ENCODE results near the gene GPS1.

The GPS1 gene

GRCh38 chr17:82014971-82015310 is 36.8 kb upstream of the GPS1 start:
- DNase-seq (ENCODE audit: low read depth), result no peak

GRCh38 chr17:82015311-82015971 is 36.3 kb upstream of the GPS1 start:
- DNase-seq (ENCODE audit: low read depth), result no peak

DNA sequence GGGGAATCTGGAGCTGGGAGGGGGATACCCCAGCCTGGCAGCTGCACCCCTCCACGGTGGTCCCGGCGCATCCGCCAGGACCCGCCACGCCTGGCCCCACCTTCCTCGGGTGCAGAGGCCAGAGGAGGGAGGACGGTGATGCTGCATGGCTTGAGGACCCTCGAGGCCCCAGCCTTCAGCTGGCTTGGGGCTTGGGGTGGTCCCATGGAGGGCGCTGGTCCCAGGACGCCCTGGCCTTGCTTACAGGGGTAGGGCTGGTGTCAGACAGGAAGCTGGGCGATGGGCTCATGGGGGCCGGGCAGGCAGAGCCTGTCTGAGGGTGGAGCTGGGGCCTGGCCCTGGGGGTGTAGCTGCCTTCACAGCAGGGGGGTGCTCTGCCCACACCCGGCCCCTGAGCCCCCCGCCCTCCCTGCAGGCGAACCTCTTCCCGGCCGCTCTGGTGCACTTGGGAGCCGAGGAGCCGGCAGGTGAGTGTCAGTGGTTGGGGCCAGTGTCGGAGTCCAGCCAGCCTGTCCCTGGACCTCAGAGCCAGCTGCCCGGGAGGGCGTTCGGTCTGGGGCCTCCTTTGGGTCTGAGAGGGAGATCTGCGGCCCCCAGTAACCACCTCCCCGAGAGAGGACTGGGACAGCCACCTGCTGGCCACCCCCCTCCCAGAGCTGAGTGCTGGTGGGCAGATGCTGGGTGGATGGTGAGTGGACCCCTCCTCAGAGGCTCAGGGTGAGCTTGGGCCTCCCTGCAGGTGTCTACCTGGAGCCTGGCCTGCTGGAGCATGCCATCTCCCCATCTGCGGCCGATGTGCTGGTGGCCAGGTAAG is 35.4 kb upstream of the GPS1 start:
- DNase-seq (ENCODE audit: low read depth), result no peak

- DNase-seq (ENCODE audit: low read depth), result no peak
Measured at GRCh38 chr17:82016875-82017459, 34.7 kb upstream of the GPS1 start.

GRCh38 chr17:82017612-82018151 is 34.0 kb upstream of the GPS1 start:
- DNase-seq (ENCODE audit: low read depth), result no peak

DNA sequence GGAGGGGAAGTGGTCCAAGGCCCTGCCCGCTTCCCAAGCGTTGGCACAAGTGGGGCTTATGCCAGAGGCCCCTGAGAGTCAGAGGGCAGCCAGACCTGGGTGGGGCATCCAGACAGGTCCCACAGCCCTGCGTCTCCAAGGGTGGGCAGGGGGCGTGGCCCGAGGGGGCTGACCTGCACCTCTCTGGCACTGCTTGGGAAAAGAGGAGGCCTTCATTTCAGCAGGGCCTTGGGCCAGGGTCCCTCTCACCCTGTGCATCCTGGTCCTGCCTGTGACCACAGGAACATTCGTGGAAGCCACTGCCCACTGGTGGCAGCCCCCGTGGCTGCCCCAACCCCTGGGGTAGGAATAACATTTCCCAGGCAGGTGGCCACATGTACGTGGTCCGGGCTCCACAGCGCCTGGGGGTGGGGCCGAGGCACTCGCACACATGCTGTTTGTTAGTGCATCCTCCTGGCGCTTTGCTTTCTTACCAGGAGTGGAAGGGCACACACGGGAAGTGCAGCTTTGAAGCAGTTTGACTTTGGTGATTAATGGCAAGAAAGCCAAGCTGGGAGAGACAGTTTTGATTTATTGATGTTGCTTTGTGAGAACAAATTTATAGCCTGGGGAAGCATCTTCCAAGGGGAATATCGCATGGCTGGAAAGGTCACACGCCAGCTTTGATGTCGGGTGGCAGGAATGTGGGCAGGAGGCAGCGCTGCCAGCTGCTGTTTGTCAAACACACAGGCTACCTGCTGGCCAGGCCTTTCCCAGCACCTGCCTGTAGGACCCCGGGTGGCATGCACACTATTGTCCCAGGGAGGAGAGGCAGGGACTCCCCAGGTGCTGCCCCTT is 33.3 kb upstream of the GPS1 start:
- DNase-seq (ENCODE audit: low read depth), result no peak

- DNase-seq (ENCODE audit: low read depth), result no peak
Measured at GRCh38 chr17:82018989-82019689, 32.6 kb upstream of the GPS1 start.

GRCh38 chr17:82019690-82020571 is 31.8 kb upstream of the GPS1 start:
- DNase-seq (ENCODE audit: low read depth), result no peak

DNA sequence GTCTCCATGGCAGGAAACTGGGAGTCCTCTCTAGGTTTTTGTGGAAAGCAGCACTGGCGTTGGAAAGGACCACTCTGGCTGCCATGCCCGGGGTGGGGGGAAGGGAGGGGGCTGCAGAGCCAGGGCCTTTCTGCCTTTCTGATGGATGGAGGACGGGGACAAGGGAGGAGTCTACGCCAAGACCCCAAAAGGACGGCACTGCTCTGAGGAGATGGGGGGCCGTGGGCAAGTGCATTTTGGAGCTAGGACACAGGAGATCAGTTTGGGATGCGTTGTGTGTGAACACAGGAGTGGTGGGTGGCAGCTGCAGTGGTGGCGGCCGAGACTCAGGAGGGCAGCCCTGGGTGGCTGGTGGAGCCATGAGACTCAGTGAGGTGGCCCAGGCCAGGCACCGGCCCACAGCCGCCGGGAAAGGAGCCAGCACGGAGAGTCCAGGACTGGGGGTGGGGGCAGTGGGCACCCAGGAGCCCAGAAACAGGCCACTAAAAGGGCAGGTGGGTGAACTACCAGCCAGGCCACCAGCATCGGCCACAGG is 31.1 kb upstream of the GPS1 start:
- no peak for DNase-seq (ENCODE audit: low read depth)

DNA sequence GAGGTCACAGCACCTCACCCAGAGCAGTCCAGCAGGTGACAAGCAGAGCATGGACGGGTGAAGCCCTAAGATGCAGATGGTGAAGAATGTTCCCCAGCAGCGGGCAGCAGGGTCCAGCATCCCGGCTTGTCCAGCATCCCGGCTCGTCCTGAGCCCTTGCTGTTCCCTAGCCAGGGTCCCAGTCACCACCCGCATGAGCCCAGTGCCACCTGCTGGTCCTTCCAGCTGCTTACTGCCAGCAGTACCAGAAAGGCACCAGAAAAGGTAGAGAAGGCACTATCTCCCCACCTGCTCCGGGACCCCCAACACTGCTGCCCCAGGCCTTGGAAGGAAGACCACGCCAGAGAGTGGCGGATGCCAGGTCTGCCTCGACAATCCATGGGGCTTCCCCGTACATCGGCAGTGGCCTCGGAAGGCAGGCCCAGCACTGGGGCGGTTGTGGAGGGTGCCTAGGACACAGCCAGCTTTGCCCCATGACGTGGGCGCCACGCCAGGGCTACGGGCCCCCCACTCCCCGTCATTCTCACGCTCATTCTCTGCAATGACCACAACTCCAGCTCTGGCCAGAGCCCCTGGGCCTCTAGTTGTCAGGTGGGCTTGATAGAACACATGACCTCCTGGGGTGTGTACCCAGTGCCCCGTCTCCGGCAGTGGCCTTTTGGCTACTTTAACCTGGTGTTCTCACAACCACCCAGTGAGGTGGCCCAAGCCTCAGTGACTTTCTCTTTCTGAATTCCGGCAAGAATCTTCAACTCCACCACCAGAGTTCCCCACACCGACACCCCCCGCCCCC is 30.4 kb upstream of the GPS1 start:
- no peak for DNase-seq (ENCODE audit: low read depth)

GRCh38 chr17:82021900-82022309 is 29.8 kb upstream of the GPS1 start:
- no peak for DNase-seq (ENCODE audit: low read depth)

GRCh38 chr17:82022310-82022980 is 29.3 kb upstream of the GPS1 start, which contains the start of gene CENPX:
Gene CENPX, minus strand, starts transcription at chr17:82022878. Its CDS starts 17 bp downstream, at chr17:82022861.
- no peak for DNase-seq (ENCODE audit: low read depth)

DNA sequence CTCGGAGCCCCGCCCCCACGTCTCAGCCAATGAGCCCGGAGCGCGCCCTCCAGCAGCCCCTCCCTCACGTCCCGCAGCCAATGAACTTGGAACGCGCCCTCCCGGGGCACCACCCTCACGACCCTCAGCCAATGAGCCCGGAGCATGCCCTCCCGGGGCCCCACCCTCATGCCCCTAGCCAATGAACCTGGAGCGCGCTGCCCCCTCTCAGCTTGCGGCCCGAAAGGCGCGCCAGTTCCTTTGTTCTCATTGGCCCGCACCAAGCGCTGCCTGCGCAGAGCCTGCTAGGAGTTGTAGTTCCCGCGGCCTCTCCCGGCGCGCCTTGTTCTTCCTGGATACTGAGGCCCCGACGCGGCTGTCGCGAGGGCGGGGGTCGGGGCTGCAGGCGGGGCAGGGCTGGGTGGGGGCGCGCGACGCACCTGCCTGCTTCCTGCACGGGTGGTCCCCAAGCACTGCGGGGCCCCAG is 28.7 kb upstream of the GPS1 start, which contains the start of gene LRRC45:
LRRC45 (plus strand) TSS at position 325 of the 466 bp plus-strand sequence. CDS start 339 bp downstream, outside the sequence.
- DNase-seq (ENCODE audit: low read depth), result peak; percentile 94

- DNase-seq (ENCODE audit: low read depth), result no peak
Measured at GRCh38 chr17:82023447-82024241, 28.1 kb upstream of the GPS1 start.

DNA sequence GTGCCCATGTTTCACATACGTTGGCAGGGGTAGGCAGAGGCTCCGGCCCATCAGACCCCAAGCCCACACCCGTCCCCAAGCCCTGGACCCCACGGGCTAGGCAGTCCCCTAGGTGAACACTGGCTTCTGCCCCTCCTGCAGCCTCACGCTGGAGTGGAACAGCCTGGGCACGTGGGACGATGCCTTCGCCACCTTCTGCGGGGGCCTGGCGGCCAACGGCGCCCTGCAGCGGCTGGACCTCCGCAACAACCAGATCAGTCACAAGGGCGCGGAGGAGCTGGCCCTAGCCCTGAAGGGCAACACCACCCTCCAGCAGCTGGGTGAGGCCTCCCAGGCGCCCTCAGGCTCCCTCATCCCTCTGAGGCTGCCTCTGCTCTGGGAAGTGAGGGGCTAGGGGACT is 26.8 kb upstream of the GPS1 start:
- DNase-seq (ENCODE audit: low read depth), result no peak

DNA sequence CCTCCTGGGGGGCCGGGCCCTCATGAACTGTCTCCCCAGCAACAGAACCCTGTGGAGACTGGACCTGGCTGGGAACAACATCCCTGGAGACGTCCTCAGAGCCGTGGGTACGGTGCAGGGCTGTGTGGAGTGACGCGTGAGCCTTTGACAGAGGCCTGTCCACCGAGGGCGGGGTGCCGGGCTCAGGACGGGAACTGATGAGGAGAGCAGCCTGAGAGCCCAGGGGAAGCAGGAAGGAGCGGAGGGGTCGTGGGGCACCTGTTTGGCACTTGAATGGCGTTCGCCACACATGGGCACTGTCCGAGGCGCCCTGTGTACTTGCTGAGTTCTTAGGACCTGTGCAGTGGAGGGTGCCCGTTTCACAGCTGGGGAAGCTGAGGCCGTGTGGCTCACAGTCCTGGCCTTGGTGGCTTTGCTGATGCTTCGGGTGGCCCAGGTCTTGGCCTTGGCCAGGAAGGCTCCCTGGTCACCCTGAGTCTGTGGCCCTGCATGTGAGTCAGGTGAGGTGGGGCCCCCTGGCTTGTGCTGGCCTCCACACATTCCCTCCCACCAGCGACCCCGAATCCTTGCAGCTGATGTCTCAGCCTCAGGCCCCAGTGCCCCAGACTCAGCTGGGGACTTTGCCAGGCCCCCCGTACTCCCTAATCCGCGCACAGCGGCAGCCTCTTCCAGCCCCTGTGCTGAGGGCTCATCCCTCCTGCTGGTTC is 26.1 kb upstream of the GPS1 start:
- DNase-seq (ENCODE audit: low read depth), result no peak

- no peak for DNase-seq (ENCODE audit: low read depth)
Measured at GRCh38 chr17:82028246-82028645, 23.5 kb upstream of the GPS1 start.
